Measurements from ENCODE around the gene MRPL39. TPM values are rescaled to one million over a fixed set of nuclear protein-coding genes. Genes with fewer than 3 reads are reported as not detected.

Gene MRPL39
- total and polyA plus RNA-seq, 9 of the 15 experiments (the other 6 are each of a cell fraction or from before 2014, with no cell fraction given): 65.4 to 247 (median 105) TPM

- TF ChIP-seq, protein P1, sequence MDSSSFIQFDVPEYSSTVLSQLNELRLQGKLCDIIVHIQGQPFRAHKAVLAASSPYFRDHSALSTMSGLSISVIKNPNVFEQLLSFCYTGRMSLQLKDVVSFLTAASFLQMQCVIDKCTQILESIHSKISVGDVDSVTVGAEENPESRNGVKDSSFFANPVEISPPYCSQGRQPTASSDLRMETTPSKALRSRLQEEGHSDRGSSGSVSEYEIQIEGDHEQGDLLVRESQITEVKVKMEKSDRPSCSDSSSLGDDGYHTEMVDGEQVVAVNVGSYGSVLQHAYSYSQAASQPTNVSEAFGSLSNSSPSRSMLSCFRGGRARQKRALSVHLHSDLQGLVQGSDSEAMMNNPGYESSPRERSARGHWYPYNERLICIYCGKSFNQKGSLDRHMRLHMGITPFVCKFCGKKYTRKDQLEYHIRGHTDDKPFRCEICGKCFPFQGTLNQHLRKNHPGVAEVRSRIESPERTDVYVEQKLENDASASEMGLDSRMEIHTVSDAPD (CRISPR knock-in tag; IDR thresholded peaks at IDR 0.05): no peak
- no peak for TF ChIP-seq NRF1 (conservative IDR thresholded peaks at IDR 0.05 in 1 of 2, IDR thresholded peaks at IDR 0.05 in 1 of 2)
- TF ChIP-seq CTCFL (IDR thresholded peaks at IDR 0.05; ENCODE audit: borderline replicate concordance, insufficient read depth, low read depth, low read length, poor library complexity, severe bottlenecking): no peak
- no peak for TF ChIP-seq GABPA (tag; conservative IDR thresholded peaks at IDR 0.05; ENCODE audit: low read depth)
- TF ChIP-seq BCLAF1 (IDR thresholded peaks at IDR 0.05; ENCODE audit: borderline replicate concordance in 1 of 2, control insufficient read depth in 1 of 2, low read depth in 2 of 2, low read length in 1 of 2): no peak
- TF ChIP-seq NCOA4 (IDR thresholded peaks at IDR 0.05; ENCODE audit: partially characterized antibody): no peak
- no peak for TF ChIP-seq ZFX (CRISPR knock-in tag; IDR thresholded peaks at IDR 0.05)
- TF ChIP-seq, protein P2, sequence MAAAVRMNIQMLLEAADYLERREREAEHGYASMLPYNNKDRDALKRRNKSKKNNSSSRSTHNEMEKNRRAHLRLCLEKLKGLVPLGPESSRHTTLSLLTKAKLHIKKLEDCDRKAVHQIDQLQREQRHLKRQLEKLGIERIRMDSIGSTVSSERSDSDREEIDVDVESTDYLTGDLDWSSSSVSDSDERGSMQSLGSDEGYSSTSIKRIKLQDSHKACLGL (CRISPR knock-in tag; IDR thresholded peaks at IDR 0.05; ENCODE audit: borderline replicate concordance, poor library complexity, severe bottlenecking): no peak
- no peak for TF ChIP-seq SREBF1 (IDR thresholded peaks at IDR 0.05; ENCODE audit: borderline replicate concordance, low read depth, low read length)
Observed at GRCh38 chr21:25656412-25656811, 49.1 kb upstream of the MRPL39 start (continued).
